Retinal pigment epithelial cell (primary cell): Measurements from ENCODE around the gene CTBP2.

Source experiments
- DNase-seq: peaks from one replicate; pipeline ENCODE4 v3.0.0-alpha.2; 2010; ENCODE audit warnings: low read depth
- H3K4me3 ChIP-seq: 2 replicates; pipeline ENCODE4 v1.5.1; 2011; ENCODE audit warnings: mild to moderate bottlenecking, low read length, control low read depth, moderate library complexity
- CTCF ChIP-seq: conservative IDR thresholded peaks from 2 replicates; pipeline ENCODE4 v1.5.1; 2011; ENCODE audit warnings: low read depth, low read length, control low read depth, inconsistent platforms

Gene CTBP2

DNA sequence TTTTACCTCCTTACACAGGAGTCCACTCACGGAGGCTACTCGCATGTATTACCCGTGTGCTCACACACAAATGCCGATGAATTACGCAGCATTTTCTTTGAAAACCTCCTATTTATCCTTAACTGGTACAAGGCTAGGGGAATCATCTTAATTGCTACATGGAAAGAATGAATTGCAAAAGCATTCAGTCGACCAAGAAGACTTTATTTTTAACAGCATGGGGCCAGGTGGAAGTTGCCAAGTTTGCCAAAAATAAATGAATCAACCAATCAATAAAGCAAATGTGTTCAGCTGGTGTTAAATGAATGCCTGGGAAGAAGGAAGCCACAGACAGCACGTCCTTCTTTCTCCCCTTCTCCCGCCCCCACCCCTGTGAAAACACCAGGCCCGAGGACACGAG is 55.8 kb downstream of the CTBP2 start:
- DNase-seq = no peak
- TF ChIP-seq CTCF = no peak
- H3K4me3 ChIP-seq = no peak overlapping the region

DNA sequence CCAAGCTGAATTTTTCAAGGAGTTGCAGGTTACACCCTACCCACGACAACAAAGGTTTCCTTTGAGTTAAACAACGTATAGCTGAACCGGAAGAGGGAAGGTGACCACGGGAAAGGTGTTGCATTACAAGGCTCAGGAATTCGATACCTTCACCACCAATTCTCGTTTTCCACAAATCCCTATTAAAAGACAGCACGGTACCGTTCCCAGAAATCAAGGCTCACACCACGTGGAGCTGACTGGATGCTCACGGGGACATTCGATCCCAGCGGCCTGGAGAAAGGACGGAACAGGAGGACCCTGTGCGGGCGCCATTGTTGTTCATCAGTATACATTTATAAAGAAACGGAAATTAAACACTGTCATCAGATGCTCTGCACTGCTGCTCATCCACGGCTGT is 56.4 kb downstream of the CTBP2 start:
- DNase-seq = no peak
- no peak for TF ChIP-seq CTCF

DNA sequence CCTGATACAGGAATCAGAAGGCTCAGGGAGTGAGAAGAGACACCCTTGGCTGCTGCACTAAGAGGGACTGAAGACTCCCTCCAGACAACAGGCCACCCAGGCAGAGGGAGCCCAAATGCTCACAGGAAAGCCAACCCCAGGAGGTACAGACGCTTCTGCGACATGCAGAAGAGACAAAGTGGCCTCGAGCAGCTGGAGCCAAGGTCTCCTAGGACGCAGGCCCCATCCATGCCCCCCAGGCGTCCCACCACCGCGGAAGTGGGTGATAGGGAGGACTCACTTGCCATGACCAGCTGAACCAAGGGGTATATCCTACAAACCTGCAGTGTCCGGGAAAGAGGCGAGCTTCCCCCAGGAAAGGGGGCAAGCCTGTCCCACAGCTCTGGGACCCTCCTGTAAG is 56.9 kb downstream of the CTBP2 start:
- no peak overlapping the region for H3K4me3 ChIP-seq
- no peak for DNase-seq
- TF ChIP-seq CTCF = no peak

More for the DNA sequence above, 56.4 kb downstream of the CTBP2 start:
- H3K4me3 ChIP-seq = no peak overlapping the region

DNA sequence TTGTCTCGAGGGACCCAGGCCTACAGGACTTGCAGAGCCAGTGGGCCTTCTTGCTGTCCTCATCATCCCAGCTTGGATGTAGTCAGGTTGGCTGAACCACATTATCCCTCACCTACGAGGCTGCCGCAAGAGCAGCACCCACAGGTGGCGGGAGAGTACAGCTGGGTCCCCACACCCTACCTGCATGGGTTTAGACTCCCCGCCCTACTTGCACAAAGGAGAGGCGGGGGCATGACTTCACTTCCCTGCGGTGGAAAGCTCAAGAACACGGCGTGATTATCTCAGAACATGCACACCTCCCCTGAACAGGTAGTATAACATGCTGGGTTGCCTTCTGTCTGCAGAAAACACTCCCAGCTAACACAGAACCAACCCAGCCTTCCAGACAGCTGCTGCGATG is 57.5 kb downstream of the CTBP2 start:
- TF ChIP-seq CTCF = no peak
- no peak overlapping the region for H3K4me3 ChIP-seq
- DNase-seq = no peak

- no peak overlapping the region for H3K4me3 ChIP-seq
- DNase-seq = no peak
- TF ChIP-seq CTCF = no peak
Observed at GRCh38 chr10:125102246-125102645, 58.1 kb downstream of the CTBP2 start.

GRCh38 chr10:125101581-125101980 is 58.8 kb downstream of the CTBP2 start:
- no peak for DNase-seq
- no peak for TF ChIP-seq CTCF
- H3K4me3 ChIP-seq = no peak overlapping the region

DNA sequence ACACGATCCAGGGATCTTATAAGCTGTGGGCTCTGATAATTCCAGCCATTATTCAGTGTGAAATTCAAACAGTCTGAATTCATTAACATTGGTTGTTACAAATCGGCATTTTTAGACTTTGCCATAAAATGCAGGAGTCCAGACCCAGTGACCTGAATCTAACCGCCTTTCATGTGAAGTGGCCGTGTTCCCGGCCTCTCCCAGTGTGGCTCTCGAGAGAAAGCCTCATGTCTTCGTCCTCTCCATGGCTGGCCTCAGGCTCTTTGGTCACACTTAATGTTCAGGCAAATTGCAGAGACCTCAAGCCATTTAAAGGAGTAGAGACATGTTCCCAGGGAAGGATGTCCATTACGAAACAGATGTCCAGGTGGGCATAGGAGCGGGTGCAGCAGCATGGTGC is 59.3 kb downstream of the CTBP2 start:
- no peak for TF ChIP-seq CTCF

More for the DNA sequence above, 59.3 kb downstream of the CTBP2 start:
- no peak for DNase-seq
- no peak overlapping the region for H3K4me3 ChIP-seq
